Smooth muscle cell (in vitro differentiated cells): ENCODE measurements around the gene SLC27A3. TPM values are rescaled to one million over a fixed set of nuclear protein-coding genes. Genes with fewer than 3 reads are reported as not detected.

ENCODE experiments used
- DNase-seq: peaks from one replicate; lab custom pipeline; 2025; ENCODE audit not compliant: unreplicated experiment; lab: John Stamatoyannopoulos, UW
- H2AFZ ChIP-seq: fragments of 200-600 bp; sonication (generic); 2 replicates; pipeline ENCODE4 v1.6.0; 2016; ENCODE audit warnings: antibody characterized with exemption, low read depth, mild to moderate bottlenecking
- H3F3A ChIP-seq: fragments of 200-600 bp; sonication (generic); 2 replicates; pipeline ENCODE4 v1.6.0; 2017; ENCODE audit warnings: antibody characterized with exemption, low read depth
- H3K27ac ChIP-seq: fragments of 200-600 bp; sonication (generic); 2 replicates; pipeline ENCODE4 v1.5.1; 2016; ENCODE audit warnings: low read depth, mild to moderate bottlenecking
- H3K27me3 ChIP-seq: fragments of 200-600 bp; sonication (generic); 2 replicates; pipeline ENCODE4 v1.6.1; 2016; ENCODE audit warnings: low read depth, mild to moderate bottlenecking
- H3K36me3 ChIP-seq: fragments of 200-600 bp; sonication (generic); 2 replicates; pipeline ENCODE4 v1.5.1; 2016; ENCODE audit warnings: low read depth
- H3K4me1 ChIP-seq: fragments of 200-600 bp; sonication (generic); 2 replicates; pipeline ENCODE4 v1.5.1; 2016; ENCODE audit warnings: low read depth
- H3K4me2 ChIP-seq: fragments of 200-600 bp; sonication (generic); 2 replicates; pipeline ENCODE4 v1.6.0; 2016; ENCODE audit warnings: mild to moderate bottlenecking
- H3K4me3 ChIP-seq: fragments of 200-600 bp; sonication (generic); 2 replicates; pipeline ENCODE4 v1.5.1; 2016; ENCODE audit warnings: mild to moderate bottlenecking
- H3K79me2 ChIP-seq: fragments of 200-600 bp; sonication (generic); 2 replicates; pipeline ENCODE4 v1.6.0; 2016; ENCODE audit warnings: low read depth, mild to moderate bottlenecking
- H3K9ac ChIP-seq: fragments of 200-600 bp; sonication (generic); 2 replicates; pipeline ENCODE4 v1.6.0; 2016; ENCODE audit warnings: low read depth
- H3K9me3 ChIP-seq: fragments of 200-600 bp; sonication (generic); replicated peaks from 2 replicates; pipeline ENCODE4 v1.5.1; 2016; ENCODE audit warnings: low read depth
- H4K20me1 ChIP-seq: fragments of 200-600 bp; sonication (generic); 2 replicates; pipeline ENCODE4 v1.6.0; 2016; ENCODE audit warnings: low read depth
- WGBS: methylation state at CpG from one replicate; pipeline ENCODE4 v1.1.7; 2016; ENCODE audit warnings: low lambda C conversion rate; 5-methylcytosine and 5-hydroxymethylcytosine counted together
- polyA plus RNA-seq: library from polyadenylated mRNA; unstranded; fragments of >200 nt; fragmentation: Nextera tagmentation; extraction: Ambion mirVana; gene quantifications from 2 replicates; pipeline ENCODE4 v1.2.1, GENCODE V29; 2016
- total RNA-seq: library from RNA; depleted of rRNA; stranded (reverse); fragments of >200 nt; gene quantifications from 2 replicates; pipeline ENCODE4 v1.2.3, GENCODE V29; 2014
- TF ChIP-seq, protein P1 (sequence below): fragments of 200-600 bp; sonication (generic); IDR thresholded peaks from 2 replicates; pipeline ENCODE4 v1.5.1; 2017; ENCODE audit warnings: borderline replicate concordance, mild to moderate bottlenecking, antibody characterized with exemption; ENCODE audit not compliant: insufficient read depth, poor library complexity, severe bottlenecking

SLC27A3 gene
- total and polyA plus RNA-seq, 2 experiments from 2014 or later: 21.3 to 41.0 TPM

DNA sequence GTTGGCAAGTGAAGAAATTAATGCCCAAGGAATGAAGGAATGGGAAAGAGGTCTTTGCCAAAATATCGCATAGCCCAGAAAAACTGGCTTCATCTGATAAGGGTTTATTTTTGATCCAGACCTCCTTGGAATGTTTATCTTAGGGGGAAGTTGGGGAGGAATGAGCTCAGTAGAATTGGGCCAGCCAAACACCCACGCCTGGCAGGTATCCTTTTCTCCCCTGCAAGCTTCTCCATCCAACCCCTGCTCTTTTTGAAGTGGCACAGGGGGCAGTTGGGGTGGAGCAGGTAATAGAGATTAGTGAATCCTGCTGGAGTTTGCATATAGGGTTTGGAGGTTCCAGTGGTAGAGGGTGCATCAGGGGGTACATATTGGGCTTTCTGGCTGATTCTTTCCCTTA, 26.3 kb upstream of the SLC27A3 start:
- H3K4me1 ChIP-seq: peaks cover 3% of the 10 kb centered on the region
- H3K9me3 ChIP-seq: no peaks in the 10 kb centered on the region
- H3K36me3 ChIP-seq: peaks cover 4% of the 10 kb centered on the region
- TF ChIP-seq, protein P1, sequence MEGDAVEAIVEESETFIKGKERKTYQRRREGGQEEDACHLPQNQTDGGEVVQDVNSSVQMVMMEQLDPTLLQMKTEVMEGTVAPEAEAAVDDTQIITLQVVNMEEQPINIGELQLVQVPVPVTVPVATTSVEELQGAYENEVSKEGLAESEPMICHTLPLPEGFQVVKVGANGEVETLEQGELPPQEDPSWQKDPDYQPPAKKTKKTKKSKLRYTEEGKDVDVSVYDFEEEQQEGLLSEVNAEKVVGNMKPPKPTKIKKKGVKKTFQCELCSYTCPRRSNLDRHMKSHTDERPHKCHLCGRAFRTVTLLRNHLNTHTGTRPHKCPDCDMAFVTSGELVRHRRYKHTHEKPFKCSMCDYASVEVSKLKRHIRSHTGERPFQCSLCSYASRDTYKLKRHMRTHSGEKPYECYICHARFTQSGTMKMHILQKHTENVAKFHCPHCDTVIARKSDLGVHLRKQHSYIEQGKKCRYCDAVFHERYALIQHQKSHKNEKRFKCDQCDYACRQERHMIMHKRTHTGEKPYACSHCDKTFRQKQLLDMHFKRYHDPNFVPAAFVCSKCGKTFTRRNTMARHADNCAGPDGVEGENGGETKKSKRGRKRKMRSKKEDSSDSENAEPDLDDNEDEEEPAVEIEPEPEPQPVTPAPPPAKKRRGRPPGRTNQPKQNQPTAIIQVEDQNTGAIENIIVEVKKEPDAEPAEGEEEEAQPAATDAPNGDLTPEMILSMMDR: no peak
- no peak overlapping the region for H3K4me3 ChIP-seq
- peaks cover 7% of the 10 kb centered on the region for H4K20me1 ChIP-seq
- no peak overlapping the region for H2AFZ ChIP-seq
- no peaks in the 10 kb centered on the region for H3K79me2 ChIP-seq
- H3K4me2 ChIP-seq: no peak overlapping the region
- no peak overlapping the region for H3K9ac ChIP-seq
- H3F3A ChIP-seq: no peaks in the 10 kb centered on the region
- H3K27ac ChIP-seq: no peak overlapping the region
- H3K27me3 ChIP-seq: no peaks in the 10 kb centered on the region
- DNase-seq: no peak
- WGBS: 96% methylated on average over 2 of the region's 2 CpGs

DNA sequence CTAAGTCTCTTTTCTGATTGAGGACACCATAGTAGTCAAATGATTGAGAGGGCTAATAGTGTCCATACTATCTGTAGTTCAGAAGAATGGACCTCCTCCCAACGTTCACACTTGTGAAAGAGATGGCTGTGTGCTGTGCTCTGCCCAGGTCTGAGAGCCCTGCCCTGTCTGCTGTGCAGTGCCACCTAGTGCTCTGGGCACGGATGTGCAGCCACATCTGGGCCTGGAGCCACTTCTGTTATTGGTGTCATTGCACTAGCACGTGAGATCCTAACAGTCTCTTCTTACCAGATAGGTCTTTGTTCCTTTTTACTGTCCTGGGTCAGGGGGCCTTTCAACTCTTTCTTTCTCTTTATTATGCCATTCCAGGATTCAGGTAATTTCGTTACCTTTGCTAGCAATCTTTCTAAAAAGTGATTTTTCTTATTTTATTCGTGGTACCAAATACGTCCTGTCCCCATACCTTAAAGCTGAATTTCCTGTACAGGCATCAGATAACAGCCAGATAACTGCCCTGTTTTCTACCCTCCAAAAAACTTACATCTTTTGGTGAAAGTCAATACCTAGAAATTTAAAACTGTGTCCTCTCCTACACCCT, 25.7 kb upstream of the SLC27A3 start:
- Histone ChIP-seq H3K27me3 (no peaks in the 10 kb centered on the region), H3K9me3 (no peaks in the 10 kb centered on the region), H3K79me2 (no peaks in the 10 kb centered on the region), H3K4me1 (peaks cover 3% of the 10 kb centered on the region), H3K27ac (no peak overlapping the region), H2AFZ (no peak overlapping the region), H3K9ac (no peak overlapping the region), H3K4me2 (no peak overlapping the region), H3K36me3 (peaks cover under 1% of the 10 kb centered on the region), H3K4me3 (no peak overlapping the region), H4K20me1 (peaks cover 2% of the 10 kb centered on the region), H3F3A (no peaks in the 10 kb centered on the region)
- DNase-seq: peak; percentile 20
- TF ChIP-seq, protein P1: peak; percentile 79
- 53% methylated on average over 6 of the region's 6 CpGs for WGBS

DNA sequence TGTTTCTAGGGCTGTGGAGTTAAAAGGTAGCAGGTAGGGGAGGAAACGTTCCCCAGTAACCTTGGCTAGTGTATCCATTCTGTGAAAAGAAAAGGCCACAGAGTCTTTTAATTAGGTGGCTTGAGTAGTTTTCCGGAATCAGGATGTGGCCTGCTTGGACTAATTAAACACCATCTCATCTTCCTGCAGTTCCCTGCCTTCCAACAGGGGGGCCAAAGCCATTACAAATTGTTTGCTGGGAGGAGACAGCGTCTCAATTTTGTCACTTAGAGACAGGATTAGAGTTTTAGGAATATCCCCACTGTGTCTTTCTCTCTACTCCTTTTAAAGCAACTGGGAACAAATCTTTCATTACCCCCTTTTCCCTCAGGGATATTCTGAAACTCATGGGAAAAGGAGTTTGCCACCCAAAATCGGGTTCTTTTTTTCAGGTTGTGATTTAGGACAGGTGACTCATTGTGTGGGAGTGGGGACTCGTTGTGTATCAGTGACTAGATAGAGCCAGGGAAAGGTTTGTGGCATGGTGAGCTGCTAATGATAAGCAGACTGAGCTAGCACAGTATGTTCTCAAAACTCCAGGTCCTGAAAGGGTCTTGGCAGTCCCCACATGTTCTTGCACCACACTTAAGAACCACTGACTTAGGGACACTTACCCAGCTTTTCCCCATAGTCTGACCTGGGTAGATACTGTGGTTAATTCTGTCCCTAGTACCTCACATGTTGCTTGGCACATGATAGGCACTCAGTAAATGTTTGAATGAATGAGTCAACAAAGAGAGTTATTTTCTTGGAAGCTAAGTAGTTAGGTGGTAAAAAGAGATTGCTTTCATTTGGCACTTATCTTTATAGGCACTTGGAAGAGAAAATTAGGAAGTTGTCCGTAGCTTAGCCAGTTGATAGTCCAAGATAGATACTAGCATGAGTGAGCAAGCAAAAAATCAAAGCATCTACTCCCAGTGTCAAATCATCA, 24.9 kb upstream of the SLC27A3 start:
- Histone ChIP-seq H3K4me2 (no peak overlapping the region), H4K20me1 (no peaks in the 10 kb centered on the region), H3K4me3 (no peak overlapping the region), H3K79me2 (no peaks in the 10 kb centered on the region), H3K36me3 (no peaks in the 10 kb centered on the region), H3K9ac (no peak overlapping the region), H3K4me1 (peaks cover 1% of the 10 kb centered on the region), H3F3A (no peaks in the 10 kb centered on the region), H3K27me3 (no peaks in the 10 kb centered on the region), H2AFZ (no peak overlapping the region), H3K27ac (no peak overlapping the region), H3K9me3 (no peaks in the 10 kb centered on the region)
- TF ChIP-seq, protein P1: no peak
- WGBS: 61% methylated on average over 6 of the region's 6 CpGs
- no peak for DNase-seq
